GM23338 (cell line): ENCODE results near the gene LONRF2. TPM values are rescaled to one million over a fixed set of nuclear protein-coding genes. Genes with fewer than 3 reads are reported as not detected.

Experiments used
- ATAC-seq: fragments of 200-7000 bp; cut with Tn5 transposase; 3 replicates; pipeline ENCODE4 v1.9.1; 2020
- DNase-seq: peaks from one replicate; pipeline ENCODE4 v3.0.0-alpha.2; 2015; ENCODE audit warnings: low spot score
- H2AFZ ChIP-seq: fragments of 200-600 bp; sonication (generic); 2 replicates; pipeline ENCODE4 v1.8.0; 2016; ENCODE audit warnings: antibody characterized with exemption, mild to moderate bottlenecking, moderate library complexity
- H3F3A ChIP-seq: fragments of 200-600 bp; sonication (generic); replicated peaks from 2 replicates; pipeline ENCODE4 v1.8.0; 2017; ENCODE audit warnings: antibody characterized with exemption, mixed run types, low read depth
- H3K27ac ChIP-seq: fragments of 200-600 bp; sonication (generic); 2 replicates; pipeline ENCODE4 v1.6.1; 2016; ENCODE audit warnings: low read depth
- H3K27me3 ChIP-seq: fragments of 200-600 bp; sonication (generic); 2 replicates; pipeline ENCODE4 v1.8.0; 2016; ENCODE audit warnings: mild to moderate bottlenecking, mixed run types, moderate library complexity; ENCODE audit not compliant: insufficient read depth
- H3K36me3 ChIP-seq: fragments of 200-600 bp; sonication (generic); 2 replicates; pipeline ENCODE4 v1.8.0; 2016; ENCODE audit warnings: mild to moderate bottlenecking; ENCODE audit not compliant: insufficient read depth
- H3K4me1 ChIP-seq: fragments of 200-600 bp; sonication (generic); 2 replicates; pipeline ENCODE4 v1.8.0; 2016; ENCODE audit warnings: mild to moderate bottlenecking, moderate library complexity; ENCODE audit not compliant: insufficient read depth
- H3K4me2 ChIP-seq: fragments of 200-600 bp; sonication (generic); 2 replicates; pipeline ENCODE4 v1.7.1; 2017; ENCODE audit warnings: mixed run types
- H3K4me3 ChIP-seq: fragments of 200-600 bp; sonication (generic); 2 replicates; pipeline ENCODE4 v1.6.1; 2016; ENCODE audit warnings: mixed run types
- H3K79me2 ChIP-seq: fragments of 200-600 bp; sonication (generic); replicated peaks from 2 replicates; pipeline ENCODE4 v1.8.0; 2017; ENCODE audit warnings: mild to moderate bottlenecking; ENCODE audit not compliant: insufficient read depth
- H3K9me2 ChIP-seq: fragments of 200-600 bp; sonication (generic); 2 replicates; pipeline ENCODE4 v1.8.0; 2017; ENCODE audit not compliant: insufficient read depth
- H4K20me1 ChIP-seq: fragments of 200-600 bp; sonication (generic); replicated peaks from 2 replicates; pipeline ENCODE4 v1.8.0; 2017; ENCODE audit warnings: mild to moderate bottlenecking; ENCODE audit not compliant: insufficient read depth
- H3K27ac Mint-ChIP-seq: 2 replicates; pipeline ENCODE4 v1.8.0; 2020; ENCODE audit warnings: inconsistent platforms, mild to moderate bottlenecking, moderate library complexity, mixed read lengths
- H3K27me3 Mint-ChIP-seq: 3 replicates; pipeline ENCODE4 v1.8.0; 2022; ENCODE audit warnings: low read depth, mild to moderate bottlenecking, moderate library complexity, mixed read lengths, inconsistent platforms; ENCODE audit not compliant: insufficient read depth, poor library complexity
- H3K36me3 Mint-ChIP-seq: 3 replicates; pipeline ENCODE4 v1.8.0; 2021; ENCODE audit warnings: low read depth, mild to moderate bottlenecking, inconsistent platforms, moderate library complexity, mixed read lengths
- H3K4me1 Mint-ChIP-seq: 3 replicates; pipeline ENCODE4 v1.8.0; 2020; ENCODE audit warnings: mild to moderate bottlenecking, inconsistent platforms, mixed read lengths
- H3K4me3 Mint-ChIP-seq: 3 replicates; pipeline ENCODE4 v1.8.0; 2021; ENCODE audit warnings: moderate library complexity, mild to moderate bottlenecking, inconsistent platforms, mixed read lengths
- H3K9me3 Mint-ChIP-seq: 3 replicates; pipeline ENCODE4 v1.8.0; 2020; ENCODE audit warnings: moderate library complexity, mild to moderate bottlenecking, inconsistent platforms, mixed read lengths
- ETS1 ChIP-seq: IDR thresholded peaks from 2 replicates; pipeline ENCODE4 v1.6.1; 2016; ENCODE audit warnings: antibody characterized with exemption
- EZH2 ChIP-seq: fragments of 200-600 bp; sonication (generic); IDR thresholded peaks from one replicate; pipeline ENCODE4 v1.8.0; 2017; ENCODE audit warnings: antibody characterized with exemption, mild to moderate bottlenecking, low read depth; ENCODE audit not compliant: unreplicated experiment
- EZH2phosphoT487 ChIP-seq: fragments of 200-600 bp; sonication (generic); IDR thresholded peaks from one replicate; pipeline ENCODE4 v1.8.1; 2018; ENCODE audit warnings: antibody characterized with exemption; ENCODE audit not compliant: unreplicated experiment
- JUNB ChIP-seq: IDR thresholded peaks from one replicate; pipeline ENCODE4 v1.6.1; 2016; ENCODE audit warnings: antibody characterized with exemption; ENCODE audit not compliant: unreplicated experiment
- POLR2AphosphoS5 ChIP-seq: IDR thresholded peaks from 2 replicates; pipeline ENCODE4 v1.6.1; 2016; ENCODE audit warnings: antibody characterized with exemption, low read depth
- STAT1 ChIP-seq: IDR thresholded peaks from one replicate; pipeline ENCODE4 v1.6.1; 2016; ENCODE audit warnings: antibody characterized with exemption; ENCODE audit not compliant: unreplicated experiment
- ZNF462 ChIP-seq: fragments of 250-450 bp; sonication (Bioruptor Pico); IDR thresholded peaks from 2 replicates; pipeline ENCODE4 v1.5.0; 2020; ENCODE audit warnings: mild to moderate bottlenecking, moderate library complexity
- polyA plus RNA-seq: library from polyadenylated mRNA; unstranded; fragments of >200 nt; fragmentation: Nextera tagmentation; extraction: Ambion mirVana; gene quantifications from 2 replicates; pipeline ENCODE4 v1.2.1, GENCODE V29; 2016
- total RNA-seq: library from RNA; depleted of rRNA; stranded (reverse); fragments of >200 nt; shearing (Covaris generic); gene quantifications from 2 replicates; pipeline ENCODE4 v1.2.3, GENCODE V29; 2014
- TF ChIP-seq, protein P1 (sequence below): IDR thresholded peaks from one replicate; pipeline ENCODE4 v1.6.1; 2018; ENCODE audit warnings: antibody characterized with exemption; ENCODE audit not compliant: unreplicated experiment

LONRF2 gene
- total and polyA plus RNA-seq, 2 experiments from 2014 or later: 0.05 to 0.24 TPM

DNA sequence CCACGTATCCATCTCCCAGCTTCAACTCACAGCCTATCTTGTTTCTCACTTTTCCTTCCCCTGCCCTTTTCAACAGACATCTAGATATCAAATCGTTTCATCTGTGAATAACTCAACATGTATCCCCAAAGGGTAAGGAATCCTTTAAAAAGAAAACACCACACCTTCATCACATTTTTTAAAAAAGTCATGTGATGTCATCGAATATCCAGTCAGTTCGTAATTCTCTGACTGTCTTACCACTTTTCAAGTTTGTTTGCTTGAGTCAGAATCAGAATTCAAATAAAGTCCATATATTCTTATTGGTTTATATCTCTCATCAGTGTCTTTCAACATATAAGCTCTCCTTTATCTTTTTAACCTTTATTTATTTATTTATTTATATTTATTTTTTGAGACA, 5.4 kb upstream of the LONRF2 start:
- H3K36me3 Mint-ChIP-seq: no peaks in the 10 kb centered on the region
- H3K27me3 Mint-ChIP-seq: peaks cover 21% of the 10 kb centered on the region
- H3K4me3 Mint-ChIP-seq: no peak overlapping the region
- TF ChIP-seq ETS1 (no peak), JUNB (no peak), EZH2phosphoT487 (no peak), EZH2 (no peak), STAT1 (no peak), POLR2AphosphoS5 (no peak), ZNF462 (CRISPR knock-in tag) (no peak)
- TF ChIP-seq, protein P1, sequence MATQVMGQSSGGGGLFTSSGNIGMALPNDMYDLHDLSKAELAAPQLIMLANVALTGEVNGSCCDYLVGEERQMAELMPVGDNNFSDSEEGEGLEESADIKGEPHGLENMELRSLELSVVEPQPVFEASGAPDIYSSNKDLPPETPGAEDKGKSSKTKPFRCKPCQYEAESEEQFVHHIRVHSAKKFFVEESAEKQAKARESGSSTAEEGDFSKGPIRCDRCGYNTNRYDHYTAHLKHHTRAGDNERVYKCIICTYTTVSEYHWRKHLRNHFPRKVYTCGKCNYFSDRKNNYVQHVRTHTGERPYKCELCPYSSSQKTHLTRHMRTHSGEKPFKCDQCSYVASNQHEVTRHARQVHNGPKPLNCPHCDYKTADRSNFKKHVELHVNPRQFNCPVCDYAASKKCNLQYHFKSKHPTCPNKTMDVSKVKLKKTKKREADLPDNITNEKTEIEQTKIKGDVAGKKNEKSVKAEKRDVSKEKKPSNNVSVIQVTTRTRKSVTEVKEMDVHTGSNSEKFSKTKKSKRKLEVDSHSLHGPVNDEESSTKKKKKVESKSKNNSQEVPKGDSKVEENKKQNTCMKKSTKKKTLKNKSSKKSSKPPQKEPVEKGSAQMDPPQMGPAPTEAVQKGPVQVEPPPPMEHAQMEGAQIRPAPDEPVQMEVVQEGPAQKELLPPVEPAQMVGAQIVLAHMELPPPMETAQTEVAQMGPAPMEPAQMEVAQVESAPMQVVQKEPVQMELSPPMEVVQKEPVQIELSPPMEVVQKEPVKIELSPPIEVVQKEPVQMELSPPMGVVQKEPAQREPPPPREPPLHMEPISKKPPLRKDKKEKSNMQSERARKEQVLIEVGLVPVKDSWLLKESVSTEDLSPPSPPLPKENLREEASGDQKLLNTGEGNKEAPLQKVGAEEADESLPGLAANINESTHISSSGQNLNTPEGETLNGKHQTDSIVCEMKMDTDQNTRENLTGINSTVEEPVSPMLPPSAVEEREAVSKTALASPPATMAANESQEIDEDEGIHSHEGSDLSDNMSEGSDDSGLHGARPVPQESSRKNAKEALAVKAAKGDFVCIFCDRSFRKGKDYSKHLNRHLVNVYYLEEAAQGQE: no peak
- no peaks in the 10 kb centered on the region for H3F3A ChIP-seq
- H3K4me2 ChIP-seq: no peak overlapping the region
- peaks cover 7% of the 10 kb centered on the region; the same call in 2 of the 3 replicates for H3K9me3 Mint-ChIP-seq
- H3K27me3 ChIP-seq: peaks cover 29% of the 10 kb centered on the region
- no peaks in the 10 kb centered on the region for H3K36me3 ChIP-seq
- no peak overlapping the region for H2AFZ ChIP-seq
- no peak for DNase-seq
- H3K27ac ChIP-seq: no peak overlapping the region
- H3K27ac Mint-ChIP-seq: no peak overlapping the region
- H3K79me2 ChIP-seq: no peaks in the 10 kb centered on the region
- ATAC-seq: no peak
- H3K4me1 ChIP-seq: no peaks in the 10 kb centered on the region
- H3K9me2 ChIP-seq: 0 out of 2 replicates have a peak, but pooled peaks cover 10% of the 10 kb centered on the region
- H4K20me1 ChIP-seq: no peaks in the 10 kb centered on the region
- H3K4me3 ChIP-seq: no peak overlapping the region
- no peaks in the 10 kb centered on the region for H3K4me1 Mint-ChIP-seq
